Measurements from ENCODE around the gene PDCD1LG2.
"Not testable (repeated sequence)": the region's sequence is repeated elsewhere in the genome, so short reads cannot be mapped to it uniquely, and the experiment has no call there.

The PDCD1LG2 gene

GRCh38 chr9:5489630-5490490 is 20.5 kb upstream of the PDCD1LG2 start:
- no peak for DNase-seq (ENCODE audit: low read depth in 1 of 2, low spot score in 1 of 2)
- no peaks in the 10 kb centered on the region for H3K27me3 ChIP-seq (ENCODE audit: insufficient read depth, poor library complexity, severe bottlenecking)
- H3K4me3 ChIP-seq (replicated peaks; ENCODE audit: insufficient read depth, low read length): no peak overlapping the region
- no peak overlapping the region for H3K27ac ChIP-seq (replicated peaks)
- TF ChIP-seq REST (IDR thresholded peaks at IDR 0.05; ENCODE audit: insufficient replicate concordance, low read depth) (no peak), SPI1 (IDR thresholded peaks at IDR 0.05; ENCODE audit: borderline replicate concordance, low read depth) (peak; percentile 33; the same call in 1 of the 2 replicates), POLR2AphosphoS5 (IDR thresholded peaks at IDR 0.05; ENCODE audit: low read depth) (no peak)

- DNase-seq (ENCODE audit: low read depth in 1 of 2, low spot score in 1 of 2): peak; percentile 19 to 35
- Histone ChIP-seq H3K27me3 (ENCODE audit: insufficient read depth, poor library complexity, severe bottlenecking) (no peaks in the 10 kb centered on the region), H3K27ac (replicated peaks) (no peak overlapping the region), H3K4me3 (replicated peaks; ENCODE audit: insufficient read depth, low read length) (no peak overlapping the region)
- TF ChIP-seq SPI1 (IDR thresholded peaks at IDR 0.05; ENCODE audit: borderline replicate concordance, low read depth) (no peak), REST (IDR thresholded peaks at IDR 0.05; ENCODE audit: insufficient replicate concordance, low read depth) (no peak), CTCF (IDR thresholded peaks at IDR 0.05; ENCODE audit: insufficient read depth, low read length) (no peak), GABPA (IDR thresholded peaks at IDR 0.05; ENCODE audit: low read depth) (no peak), POLR2AphosphoS5 (IDR thresholded peaks at IDR 0.05; ENCODE audit: low read depth) (no peak)
Observed at GRCh38 chr9:5492965-5493678, 17.2 kb upstream of the PDCD1LG2 start.

GRCh38 chr9:5493679-5494511 is 16.4 kb upstream of the PDCD1LG2 start:
- no peaks in the 10 kb centered on the region for H3K27me3 ChIP-seq (ENCODE audit: insufficient read depth, poor library complexity, severe bottlenecking)
- H3K27ac ChIP-seq (replicated peaks): peak overlapping the region; percentile 7; the same call in 1 of the 2 replicates
- no peak overlapping the region for H3K4me3 ChIP-seq (replicated peaks; ENCODE audit: insufficient read depth, low read length)
- DNase-seq (ENCODE audit: low read depth in 1 of 2, low spot score in 1 of 2): peak; percentile 28 to 60
- TF ChIP-seq REST (IDR thresholded peaks at IDR 0.05; ENCODE audit: insufficient replicate concordance, low read depth) (no peak), GABPA (IDR thresholded peaks at IDR 0.05; ENCODE audit: low read depth) (no peak), SPI1 (IDR thresholded peaks at IDR 0.05; ENCODE audit: borderline replicate concordance, low read depth) (peak; percentile 88), CTCF (IDR thresholded peaks at IDR 0.05; ENCODE audit: insufficient read depth, low read length) (no peak), POLR2AphosphoS5 (IDR thresholded peaks at IDR 0.05; ENCODE audit: low read depth) (no peak)

- not testable (repeated sequence) for H3K27ac ChIP-seq (replicated peaks)
Observed at GRCh38 chr9:5494765-5495164, 15.6 kb upstream of the PDCD1LG2 start.

More at GRCh38 chr9:5494765-5495164, 15.6 kb upstream of the PDCD1LG2 start:
- H3K4me3 ChIP-seq (replicated peaks; ENCODE audit: insufficient read depth, low read length); H3K27me3 ChIP-seq (ENCODE audit: insufficient read depth, poor library complexity, severe bottlenecking); DNase-seq (ENCODE audit: low read depth in 1 of 2, low spot score in 1 of 2): not testable (repeated sequence)

Measured in HL-60 (cell line).